Activated CD8-positive, alpha-beta T cell treated with anti-CD3 and anti-CD28 coated beads, Interleukin-2, amount 10 ng/mL, durations not matched to agents 7 days and 5 days (primary cell): ENCODE measurements around the gene RING1. TPM values are rescaled to one million over a fixed set of nuclear protein-coding genes. Genes with fewer than 3 reads are reported as not detected.

Experiments
- ATAC-seq: fragments of 150-1000 bp; cut with Tn5 transposase; one replicate; pipeline ENCODE4 v1.10.0; 2021; ENCODE audit warnings: moderate library complexity
- CTCF ChIA-PET: fragments of 350-600 bp; sonication (Branson Sonifier 250); formaldehyde crosslinking; loops from one replicate; lab custom pipeline; 2021; ENCODE audit warnings: antibody characterized with exemption; lab: Charles Lee
- POLR2A ChIA-PET: fragments of 350-600 bp; sonication (Branson Sonifier 250); formaldehyde crosslinking; loops from one replicate; lab custom pipeline; 2021; ENCODE audit warnings: antibody characterized with exemption; lab: Charles Lee
- DNase-seq: peaks from one replicate; pipeline ENCODE4 v3.0.0-alpha.2; 2020
- H3K27ac Mint-ChIP-seq: one replicate; pipeline ENCODE4 v1.8.0; 2021; ENCODE audit warnings: mild to moderate bottlenecking, mixed read lengths
- H3K27me3 Mint-ChIP-seq: one replicate; pipeline ENCODE4 v1.8.0; 2021; ENCODE audit warnings: low read depth, mixed read lengths
- H3K36me3 Mint-ChIP-seq: one replicate; pipeline ENCODE4 v1.8.0; 2021; ENCODE audit warnings: low read depth, mixed read lengths
- H3K4me1 Mint-ChIP-seq: one replicate; pipeline ENCODE4 v1.8.0; 2021; ENCODE audit warnings: low read depth, mixed read lengths
- H3K4me3 Mint-ChIP-seq: one replicate; pipeline ENCODE4 v1.8.0; 2021; ENCODE audit warnings: mild to moderate bottlenecking, mixed read lengths
- H3K9me3 Mint-ChIP-seq: one replicate; pipeline ENCODE4 v1.8.0; 2022; ENCODE audit warnings: mixed read lengths; ENCODE audit not compliant: insufficient read depth
- total RNA-seq, 2 experiments: library from RNA; stranded (reverse); gene quantifications; one replicate each; pipeline ENCODE4 v1.2.3, GENCODE V29; 2021

Gene RING1
- total RNA-seq, 2 experiments from 2014 or later, result 39.8 to 44.6 TPM

- DNase-seq, result peak; percentile 94
- peaks cover 70% of the 10 kb centered on the region for H3K4me1 Mint-ChIP-seq
- peak within 1 kb of the TSS; percentile 91 for H3K4me3 Mint-ChIP-seq
- peaks cover 40% of the 10 kb centered on the region for H3K36me3 Mint-ChIP-seq
- H3K27ac Mint-ChIP-seq, result peak within 1 kb of the TSS; percentile 92
- no peaks in the 10 kb centered on the region for H3K9me3 Mint-ChIP-seq
- POLR2A ChIA-PET, result interaction anchor here (0.9 to 2.4 kb wide), 4 partner anchors 8 to 233 kb away, joined by 3 to 12 read pairs (median 6); partner anchors contain the start of genes RPS18 and VPS52
- H3K27me3 Mint-ChIP-seq, result no peaks in the 10 kb centered on the region
- CTCF ChIA-PET, result interaction anchor here (1.0 to 2.4 kb wide), 3 partner anchors 10 to 44 kb away, joined by 4 to 28 read pairs (median 9); no protein-coding TSS in a partner anchor
- ATAC-seq, result peak; percentile 71
Measured at GRCh38 chr6:33204415-33205190, 3.7 kb upstream of the RING1 start, which contains the start of gene HSD17B8. TSS of gene HSD17B8 (plus strand) at chr6:33204655. CDS start at chr6:33204669, 14 bp downstream.

GRCh38 chr6:33205191-33206026 lies 2.9 kb upstream of the RING1 start:
- ChIA-PET POLR2A (interaction anchor here (0.9 to 2.4 kb wide), 3 partner anchors 44 to 233 kb away, joined by 3 to 12 read pairs (median 9); partner anchors contain the start of genes RPS18 and VPS52), CTCF (interaction anchor here (0.5 to 2.4 kb wide), 4 partner anchors 10 to 47 kb away, joined by 3 to 28 read pairs (median 6); no protein-coding TSS in a partner anchor)
- Mint-ChIP-seq H3K27me3 (no peaks in the 10 kb centered on the region), H3K4me3 (peak overlapping the region; percentile 91), H3K36me3 (peaks cover 47% of the 10 kb centered on the region), H3K27ac (peak overlapping the region; percentile 92), H3K4me1 (peaks cover 72% of the 10 kb centered on the region), H3K9me3 (no peaks in the 10 kb centered on the region)
- peak; percentile 51 for DNase-seq
- ATAC-seq, result no peak

GRCh38 chr6:33206027-33206863 lies 2.1 kb upstream of the RING1 start:
- no peak for ATAC-seq
- Mint-ChIP-seq H3K4me1 (peaks cover 72% of the 10 kb centered on the region), H3K4me3 (peak overlapping the region; percentile 91), H3K36me3 (peaks cover 46% of the 10 kb centered on the region), H3K27me3 (no peaks in the 10 kb centered on the region), H3K27ac (peak overlapping the region; percentile 92), H3K9me3 (no peaks in the 10 kb centered on the region)
- no peak for DNase-seq
- CTCF ChIA-PET, result interaction anchor here (2.4 kb wide), 2 partner anchors 40 to 42 kb away, joined by 9 to 28 read pairs; no protein-coding TSS in a partner anchor
- POLR2A ChIA-PET, result interaction anchor here (2.4 kb wide), 1 partner anchor 43 kb away, joined by 12 read pairs; no protein-coding TSS in a partner anchor

DNA sequence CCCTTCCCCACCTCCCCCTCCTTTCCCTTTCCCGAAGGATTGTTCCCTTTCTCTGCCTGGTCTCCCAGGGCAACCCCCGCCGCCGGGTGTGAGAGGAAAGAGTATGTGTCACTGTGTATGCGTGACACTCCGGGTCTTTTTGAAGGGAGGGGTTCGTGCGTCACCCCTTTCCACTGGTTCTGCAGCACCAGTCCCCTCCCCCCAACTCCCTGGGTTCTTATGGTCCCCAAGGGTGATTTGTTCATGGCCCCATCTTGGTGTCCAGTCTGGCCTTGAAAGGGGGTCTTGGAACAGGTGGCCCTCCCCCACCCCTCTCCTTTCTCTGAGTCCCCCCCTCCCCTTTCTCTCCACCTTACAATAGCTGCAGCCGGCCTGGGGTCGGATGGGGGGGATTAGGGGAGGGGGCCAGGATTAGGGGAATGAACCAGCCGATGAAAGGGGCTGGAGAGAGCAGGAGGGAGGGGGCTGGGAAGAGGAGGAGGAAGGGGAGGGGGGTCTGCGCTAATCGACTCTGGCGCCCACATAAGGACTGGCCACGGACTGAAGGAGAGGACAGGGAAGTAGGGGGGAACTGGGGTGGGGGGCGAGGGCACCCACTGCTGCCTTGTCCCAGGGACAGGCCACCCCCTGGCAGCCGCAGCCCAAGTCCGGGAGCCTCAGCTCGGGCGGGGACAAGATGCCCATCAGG lies 1.3 kb upstream of the RING1 start:
- Mint-ChIP-seq H3K9me3 (no peaks in the 10 kb centered on the region), H3K27me3 (no peaks in the 10 kb centered on the region), H3K27ac (no peak overlapping the region), H3K4me1 (peaks cover 66% of the 10 kb centered on the region), H3K4me3 (peak overlapping the region; percentile 80), H3K36me3 (peaks cover 42% of the 10 kb centered on the region)
- no peak for ATAC-seq
- DNase-seq, result no peak
- POLR2A ChIA-PET, result interaction anchor here (1.1 to 1.7 kb wide), 3 partner anchors 42 to 54 kb away, joined by 3 to 5 read pairs (median 4); no protein-coding TSS in a partner anchor
- CTCF ChIA-PET, result interaction anchor here (2.5 kb wide), 1 partner anchor 10 kb away, joined by 13 read pairs; no protein-coding TSS in a partner anchor

DNA sequence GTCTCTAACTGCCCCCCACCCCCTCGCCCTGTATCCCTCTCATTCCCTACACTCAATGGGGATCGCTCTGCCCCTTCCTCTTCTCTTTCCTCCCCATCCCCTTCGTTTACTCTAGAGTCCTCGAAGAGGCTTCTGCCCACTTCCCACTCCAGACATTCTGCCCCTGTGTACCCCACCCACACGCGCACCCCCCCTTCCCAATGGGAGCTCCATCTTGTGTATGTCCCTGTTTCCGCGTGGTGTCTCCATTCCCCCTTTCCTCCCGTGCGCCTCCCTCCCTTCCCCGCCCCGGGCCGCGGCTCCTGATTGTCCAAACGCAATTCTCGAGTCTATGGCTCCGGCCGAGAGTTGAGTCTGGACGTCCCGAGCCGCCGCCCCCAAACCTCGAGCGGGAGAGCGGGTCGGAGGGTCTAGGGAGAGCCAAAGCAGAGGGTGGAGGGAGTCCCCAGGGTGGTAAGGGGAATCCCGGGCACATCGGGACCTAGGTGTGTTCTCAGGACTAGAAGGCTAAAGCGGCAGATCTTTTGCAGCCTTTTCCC lies 679 bp upstream of the RING1 start:
- peak overlapping the region; percentile 80 for H3K4me3 Mint-ChIP-seq
- ATAC-seq, result no peak
- CTCF ChIA-PET, result interaction anchor here (1.3 to 2.5 kb wide), 7 partner anchors 10 to 369 kb away, joined by 3 to 22 read pairs (median 5); partner anchors contain the start of gene TAP2
- H3K9me3 Mint-ChIP-seq, result no peaks in the 10 kb centered on the region
- peak overlapping the region; percentile 87 for H3K27ac Mint-ChIP-seq
- POLR2A ChIA-PET, result interaction anchor here (0.6 to 2.2 kb wide), 7 partner anchors 9 to 236 kb away, joined by 3 to 17 read pairs (median 5); partner anchors contain the start of genes RPS18 and VPS52
- H3K36me3 Mint-ChIP-seq, result peaks cover 38% of the 10 kb centered on the region
- H3K27me3 Mint-ChIP-seq, result peaks cover 1% of the 10 kb centered on the region
- H3K4me1 Mint-ChIP-seq, result peaks cover 63% of the 10 kb centered on the region
- DNase-seq, result no peak

GRCh38 chr6:33209856-33210255 lies 1.6 kb downstream of the RING1 start:
- POLR2A ChIA-PET, result interaction anchor here (2.2 kb wide), 1 partner anchor 11 kb away, joined by 17 read pairs; no protein-coding TSS in a partner anchor
- CTCF ChIA-PET, result interaction anchor here (1.0 to 2.2 kb wide), 4 partner anchors 38 to 84 kb away, joined by 3 to 10 read pairs (median 3); partner anchors contain the start of gene B3GALT4
- Mint-ChIP-seq H3K36me3 (peaks cover 20% of the 10 kb centered on the region), H3K4me3 (peak overlapping the region; percentile 80), H3K4me1 (peaks cover 68% of the 10 kb centered on the region), H3K27me3 (peaks cover 11% of the 10 kb centered on the region), H3K9me3 (no peaks in the 10 kb centered on the region), H3K27ac (peak overlapping the region; percentile 74)
- DNase-seq (no peak), ATAC-seq (no peak)

DNA sequence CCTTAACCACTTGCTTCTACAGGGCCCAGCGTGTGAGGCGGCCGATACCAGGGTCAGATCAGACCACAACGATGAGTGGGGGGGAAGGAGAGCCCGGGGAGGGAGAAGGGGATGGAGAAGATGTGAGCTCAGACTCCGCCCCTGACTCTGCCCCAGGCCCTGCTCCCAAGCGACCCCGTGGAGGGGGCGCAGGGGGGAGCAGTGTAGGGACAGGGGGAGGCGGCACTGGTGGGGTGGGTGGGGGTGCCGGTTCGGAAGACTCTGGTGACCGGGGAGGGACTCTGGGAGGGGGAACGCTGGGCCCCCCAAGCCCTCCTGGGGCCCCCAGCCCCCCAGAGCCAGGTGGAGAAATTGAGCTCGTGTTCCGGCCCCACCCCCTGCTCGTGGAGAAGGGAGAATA lies 2.8 kb downstream of the RING1 start:
- DNase-seq, result no peak
- Mint-ChIP-seq H3K9me3 (no peaks in the 10 kb centered on the region), H3K27ac (no peak overlapping the region), H3K4me3 (no peak overlapping the region), H3K27me3 (peaks cover 11% of the 10 kb centered on the region), H3K4me1 (peaks cover 68% of the 10 kb centered on the region), H3K36me3 (peaks cover 20% of the 10 kb centered on the region)
- no peak for ATAC-seq
- CTCF ChIA-PET, result interaction anchor here (1.9 kb wide), 1 partner anchor 37 kb away, joined by 6 read pairs; no protein-coding TSS in a partner anchor
- POLR2A ChIA-PET, result interaction anchor here (1.0 kb wide), 3 partner anchors 9 to 38 kb away, joined by 3 read pairs; no protein-coding TSS in a partner anchor

- Mint-ChIP-seq H3K27ac (no peak overlapping the region), H3K4me1 (peaks cover 64% of the 10 kb centered on the region), H3K9me3 (no peaks in the 10 kb centered on the region), H3K36me3 (peaks cover 20% of the 10 kb centered on the region), H3K27me3 (peaks cover 11% of the 10 kb centered on the region), H3K4me3 (no peak overlapping the region)
- DNase-seq (no peak), ATAC-seq (no peak)
- CTCF ChIA-PET, result interaction anchor here (1.9 kb wide), 1 partner anchor 36 kb away, joined by 6 read pairs; no protein-coding TSS in a partner anchor
- POLR2A ChIA-PET, result interaction anchor here (1.0 to 1.1 kb wide), 3 partner anchors 8 to 240 kb away, joined by 3 to 5 read pairs (median 3); no protein-coding TSS in a partner anchor
Measured at GRCh38 chr6:33211666-33212422, 3.5 kb downstream of the RING1 start.

GRCh38 chr6:33212857-33213165 lies 4.5 kb downstream of the RING1 start:
- Mint-ChIP-seq H3K27me3 (peaks cover 11% of the 10 kb centered on the region), H3K9me3 (no peaks in the 10 kb centered on the region), H3K27ac (no peak overlapping the region), H3K4me1 (peaks cover 58% of the 10 kb centered on the region), H3K4me3 (peak overlapping the region; percentile 66), H3K36me3 (peaks cover 20% of the 10 kb centered on the region)
- DNase-seq, result no peak
- POLR2A ChIA-PET, result interaction anchor here (1.0 to 1.1 kb wide), 2 partner anchors 8 to 241 kb away, joined by 3 to 5 read pairs; partner anchors contain the start of gene HSD17B8
- CTCF ChIA-PET, result interaction anchor here (1.9 kb wide), 1 partner anchor 35 kb away, joined by 6 read pairs; no protein-coding TSS in a partner anchor
- no peak for ATAC-seq
